Fibroblast of lung (primary cell): ENCODE measurements around the gene PEX6. TPM values are rescaled to one million over a fixed set of nuclear protein-coding genes. Genes with fewer than 3 reads are reported as not detected.
A peak's percentile ranks its signal among the peaks of the same experiment; 100 is the strongest.

Source experiments
- DNase-seq, 2 donors: peaks; one replicate each; pipeline versions ENCODE4 v3.0.0 to v3.0.0-alpha.2; 2010; ENCODE audit warnings: low read depth in 2 of 2
- H2AFZ ChIP-seq: 2 replicates; pipeline ENCODE4 v1.5.1; 2012; ENCODE audit warnings: low read length, control low read depth, inconsistent platforms
- H3K27ac ChIP-seq: 2 replicates; pipeline ENCODE4 v1.5.1; 2011; ENCODE audit warnings: low read length, control low read depth; ENCODE audit not compliant: insufficient read depth
- H3K27me3 ChIP-seq: 2 replicates; pipeline ENCODE4 v1.5.1; 2011; ENCODE audit warnings: mild to moderate bottlenecking, low read length; ENCODE audit not compliant: control insufficient read depth, insufficient read depth
- H3K36me3 ChIP-seq: 2 replicates; pipeline ENCODE4 v1.5.1; 2011; ENCODE audit warnings: low read length; ENCODE audit not compliant: control insufficient read depth, insufficient read depth
- H3K4me1 ChIP-seq: 2 replicates; pipeline ENCODE4 v1.5.1; 2011; ENCODE audit warnings: low read length; ENCODE audit not compliant: control insufficient read depth, insufficient read depth; ENCODE audit errors: extremely low read depth
- H3K4me2 ChIP-seq: 2 replicates; pipeline ENCODE4 v1.5.1; 2011; ENCODE audit warnings: low read length, control low read depth; ENCODE audit not compliant: insufficient read depth; ENCODE audit errors: extremely low read depth
- H3K4me3 ChIP-seq, 4 experiments: fragments of 200-600 bp in 1 of 4; sonication (generic) in 1 of 4; replicated peaks in 1 of 4; 2 replicates each; pipeline ENCODE4 v1.5.1; 2011 to 2016; ENCODE audit warnings: low read length in 4 of 4, low read depth in 3 of 4, mild to moderate bottlenecking in 3 of 4, control low read depth in 2 of 4, inconsistent platforms in 1 of 4, mixed read lengths in 1 of 4; ENCODE audit not compliant: insufficient read depth in 1 of 4; ENCODE audit errors: control extremely low read depth in 1 of 4
- H3K79me2 ChIP-seq: 2 replicates; pipeline ENCODE4 v1.5.1; 2012; ENCODE audit warnings: mild to moderate bottlenecking, low read length, inconsistent platforms; ENCODE audit not compliant: control insufficient read depth, insufficient read depth
- H3K9ac ChIP-seq: 2 replicates; pipeline ENCODE4 v1.5.1; 2011; ENCODE audit warnings: mild to moderate bottlenecking, low read length, control low read depth; ENCODE audit not compliant: insufficient read depth
- H3K9me3 ChIP-seq: 2 replicates; pipeline ENCODE4 v1.5.1; 2012; ENCODE audit warnings: low read depth, low read length; ENCODE audit not compliant: control insufficient read depth, insufficient read depth
- H4K20me1 ChIP-seq: 2 replicates; pipeline ENCODE4 v1.5.1; 2011; ENCODE audit warnings: low read length; ENCODE audit not compliant: control insufficient read depth, insufficient read depth; ENCODE audit errors: extremely low read depth
- EZH2 ChIP-seq: IDR thresholded peaks from 2 replicates; pipeline ENCODE4 v1.5.1; 2012; ENCODE audit warnings: low read length, control low read depth, mild to moderate bottlenecking; ENCODE audit errors: missing control alignments
- polyA plus RNA-seq, 2 donors: library from polyadenylated mRNA; depleted of rRNA in 1 of 2; stranded (reverse) in 1 of 2; unstranded in 1 of 2; fragments of >200 nt; gene quantifications; 2 replicates each; pipeline ENCODE4 v1.2.1, GENCODE V29; 2011 to 2012; ENCODE audit warnings: missing spikeins in 1 of 2
- total RNA-seq: library from RNA; depleted of rRNA; stranded (reverse); fragments of >200 nt; gene quantifications from 2 replicates; pipeline ENCODE4 v1.2.1, GENCODE V29; 2014
- TF ChIP-seq, protein P1 (sequence below), 2 donors: IDR thresholded peaks in 1 of 2; conservative IDR thresholded peaks in 1 of 2; 1 replicate in 1 of 2; 2 replicates in 1 of 2; pipeline ENCODE4 v1.5.1; 2011 to 2012; ENCODE audit warnings: low read length in 2 of 2, control low read depth in 1 of 2, inconsistent platforms in 1 of 2, low read depth in 1 of 2, mild to moderate bottlenecking in 1 of 2

The PEX6 gene
- total and polyA plus RNA-seq, 2 donors (not counting 1 experiment from before 2014, with no cell fraction given) = 5.3 to 49.2 TPM

DNA sequence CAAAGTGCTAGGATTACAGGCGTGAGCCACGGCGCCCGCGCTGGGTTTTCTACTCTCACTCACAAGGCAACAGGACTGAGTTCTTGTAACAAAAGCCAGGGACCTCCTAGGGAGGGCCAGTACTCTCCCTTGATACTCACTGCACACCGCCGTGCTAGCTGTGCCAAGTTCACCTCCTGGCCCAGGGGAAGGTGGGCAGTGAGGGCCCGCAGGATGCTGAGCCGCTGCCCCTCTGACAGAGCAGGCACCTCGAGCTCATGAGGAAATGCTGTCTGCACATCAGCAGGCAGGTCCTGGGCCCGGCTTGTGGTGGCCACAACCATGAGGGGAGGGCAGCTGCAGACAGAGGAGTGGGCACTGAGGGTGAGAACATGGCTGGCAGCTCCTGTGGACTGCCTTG, 11.8 kb downstream of the PEX6 start:
- TF ChIP-seq, protein P1, sequence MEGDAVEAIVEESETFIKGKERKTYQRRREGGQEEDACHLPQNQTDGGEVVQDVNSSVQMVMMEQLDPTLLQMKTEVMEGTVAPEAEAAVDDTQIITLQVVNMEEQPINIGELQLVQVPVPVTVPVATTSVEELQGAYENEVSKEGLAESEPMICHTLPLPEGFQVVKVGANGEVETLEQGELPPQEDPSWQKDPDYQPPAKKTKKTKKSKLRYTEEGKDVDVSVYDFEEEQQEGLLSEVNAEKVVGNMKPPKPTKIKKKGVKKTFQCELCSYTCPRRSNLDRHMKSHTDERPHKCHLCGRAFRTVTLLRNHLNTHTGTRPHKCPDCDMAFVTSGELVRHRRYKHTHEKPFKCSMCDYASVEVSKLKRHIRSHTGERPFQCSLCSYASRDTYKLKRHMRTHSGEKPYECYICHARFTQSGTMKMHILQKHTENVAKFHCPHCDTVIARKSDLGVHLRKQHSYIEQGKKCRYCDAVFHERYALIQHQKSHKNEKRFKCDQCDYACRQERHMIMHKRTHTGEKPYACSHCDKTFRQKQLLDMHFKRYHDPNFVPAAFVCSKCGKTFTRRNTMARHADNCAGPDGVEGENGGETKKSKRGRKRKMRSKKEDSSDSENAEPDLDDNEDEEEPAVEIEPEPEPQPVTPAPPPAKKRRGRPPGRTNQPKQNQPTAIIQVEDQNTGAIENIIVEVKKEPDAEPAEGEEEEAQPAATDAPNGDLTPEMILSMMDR (conservative IDR thresholded peaks at IDR 0.05 in 1 of 2, IDR thresholded peaks at IDR 0.05 in 1 of 2; ENCODE audit: low read depth in 1 of 2, low read length in 2 of 2) = no peak
- no peak for TF ChIP-seq EZH2
- H3K4me2 ChIP-seq = no peak overlapping the region
- H3K36me3 ChIP-seq = peaks cover 9% of the 10 kb centered on the region
- no peak for DNase-seq
- no peak overlapping the region for H3K9ac ChIP-seq
- H4K20me1 ChIP-seq = no peaks in the 10 kb centered on the region
- H3K79me2 ChIP-seq = no peaks in the 10 kb centered on the region
- no peak overlapping the region for H3K27ac ChIP-seq
- no peaks in the 10 kb centered on the region for H3K9me3 ChIP-seq
- no peaks in the 10 kb centered on the region for H3K4me1 ChIP-seq
- H2AFZ ChIP-seq = no peak overlapping the region
- H3K4me3 ChIP-seq = no peak overlapping the region
- no peaks in the 10 kb centered on the region for H3K27me3 ChIP-seq

DNA sequence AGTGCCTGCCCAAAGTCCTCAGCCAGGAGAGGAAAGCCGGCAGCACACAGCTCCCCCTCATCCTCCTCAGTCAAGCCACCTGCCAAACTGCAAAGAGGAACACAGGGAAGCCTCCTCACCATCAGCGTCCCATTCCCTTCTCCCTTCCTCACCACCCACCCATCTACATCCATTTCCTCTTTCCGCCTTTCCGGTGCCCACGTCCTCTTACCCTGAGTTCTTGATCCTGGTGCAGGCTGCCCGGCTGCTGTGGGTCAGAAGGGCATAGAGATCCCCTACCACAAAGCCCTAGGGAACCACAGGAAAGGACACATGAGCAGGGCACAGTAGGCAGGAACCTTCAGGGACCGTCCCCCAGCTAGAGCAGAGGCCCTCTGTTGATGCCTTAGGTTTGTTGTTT, 12.4 kb downstream of the PEX6 start:
- Histone ChIP-seq H3K36me3 (peaks cover 9% of the 10 kb centered on the region), H3K4me1 (no peaks in the 10 kb centered on the region), H3K27ac (no peak overlapping the region), H4K20me1 (no peaks in the 10 kb centered on the region), H2AFZ (no peak overlapping the region), H3K4me3 (no peak overlapping the region), H3K9me3 (no peaks in the 10 kb centered on the region), H3K4me2 (no peak overlapping the region), H3K27me3 (no peaks in the 10 kb centered on the region), H3K9ac (no peak overlapping the region), H3K79me2 (no peaks in the 10 kb centered on the region)
- no peak for DNase-seq
- TF ChIP-seq, protein P1 (conservative IDR thresholded peaks at IDR 0.05 in 1 of 2, IDR thresholded peaks at IDR 0.05 in 1 of 2; ENCODE audit: low read depth in 1 of 2, low read length in 2 of 2) = no peak
- no peak for TF ChIP-seq EZH2

DNA sequence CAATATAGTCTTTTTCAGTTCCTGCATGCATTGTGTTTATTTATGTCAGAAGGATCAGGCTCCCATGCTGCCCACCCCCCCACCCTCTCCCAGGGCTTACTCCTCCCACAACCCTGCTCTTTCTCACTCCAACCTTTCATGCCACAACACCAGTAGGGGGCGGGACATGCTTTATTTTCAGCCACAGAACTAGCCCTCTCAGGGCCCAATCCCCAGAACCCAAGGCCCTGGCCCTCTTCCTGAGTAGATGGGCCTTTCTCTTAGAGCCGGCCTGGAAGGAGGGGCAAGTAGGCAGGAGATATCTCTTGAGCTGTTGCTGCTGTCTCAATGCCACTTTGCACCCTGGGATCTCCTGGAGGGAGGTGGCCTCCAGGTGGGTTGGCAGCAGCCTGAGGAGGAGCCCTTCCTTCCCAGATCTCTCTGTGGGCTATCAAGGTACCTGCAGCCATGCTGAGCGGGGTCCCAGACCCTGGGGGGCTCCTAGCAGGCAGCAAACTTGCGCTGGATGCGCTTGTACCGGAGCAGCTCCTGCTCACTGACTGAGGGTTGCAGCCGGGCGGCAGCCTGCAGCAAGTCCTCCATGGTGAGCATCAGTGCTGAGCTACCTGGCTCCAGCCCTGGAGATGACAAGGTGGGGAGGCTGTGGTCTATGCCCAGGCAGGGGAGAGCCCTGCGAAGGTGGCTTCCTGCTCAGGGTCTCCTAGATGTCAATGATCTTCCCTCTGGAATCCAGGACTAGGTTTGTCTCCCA, 15.0 kb downstream of the PEX6 start:
- Histone ChIP-seq H3K36me3 (peaks cover 5% of the 10 kb centered on the region), H4K20me1 (no peaks in the 10 kb centered on the region), H3K27me3 (no peaks in the 10 kb centered on the region), H3K79me2 (no peaks in the 10 kb centered on the region), H3K9me3 (no peaks in the 10 kb centered on the region), H3K4me3 (no peak overlapping the region), H3K27ac (no peak overlapping the region), H3K4me2 (no peak overlapping the region), H3K9ac (no peak overlapping the region), H3K4me1 (peaks cover 6% of the 10 kb centered on the region), H2AFZ (no peak overlapping the region)
- peak; percentile 25 to 49 for DNase-seq
- TF ChIP-seq EZH2 = no peak
- TF ChIP-seq, protein P1 (conservative IDR thresholded peaks at IDR 0.05 in 1 of 2, IDR thresholded peaks at IDR 0.05 in 1 of 2; ENCODE audit: low read depth in 1 of 2, low read length in 2 of 2) = peak in 1 of 2 donors; percentile 28
